ENCODE data around the gene CLMN. TPM values are rescaled to one million over a fixed set of nuclear protein-coding genes. Genes with fewer than 3 reads are reported as not detected.

The CLMN gene
- total and polyA plus RNA-seq, 2 of the 13 experiments (the other 11 are each of a cell fraction or from before 2014, with no cell fraction given), result 15.1 to 16.7 TPM

GRCh38 chr14:95307402-95308041, 12.2 kb downstream of the CLMN start (continued):
- TF ChIP-seq ATF6 (CRISPR knock-in tag; conservative IDR thresholded peaks at IDR 0.05) (no peak), ZBTB7A (CRISPR knock-in tag; IDR thresholded peaks at IDR 0.05) (no peak), DDIT3 (CRISPR knock-in tag; IDR thresholded peaks at IDR 0.05) (no peak), FOXC1 (CRISPR knock-in tag; IDR thresholded peaks at IDR 0.05; ENCODE audit: borderline replicate concordance) (no peak), HMGA1 (CRISPR knock-in tag; conservative IDR thresholded peaks at IDR 0.05) (no peak), NR2F2 (IDR thresholded peaks at IDR 0.05; ENCODE audit: borderline replicate concordance, low read depth) (no peak), ZNF317 (CRISPR knock-in tag; IDR thresholded peaks at IDR 0.05) (no peak), ZNF761 (CRISPR knock-in tag; conservative IDR thresholded peaks at IDR 0.05) (no peak), ZNF720 (CRISPR knock-in tag; IDR thresholded peaks at IDR 0.05) (no peak), TERF1 (CRISPR knock-in tag; IDR thresholded peaks at IDR 0.05) (0 out of 2 replicates have a peak, but pooled peaks have one; percentile 50), RFX3 (CRISPR knock-in tag; IDR thresholded peaks at IDR 0.05) (no peak), ZBTB20 (CRISPR knock-in tag; IDR thresholded peaks at IDR 0.05; ENCODE audit: borderline replicate concordance, low read depth) (no peak), ZNF572 (CRISPR knock-in tag; IDR thresholded peaks at IDR 0.05) (no peak), EZH2 (conservative IDR thresholded peaks at IDR 0.05; ENCODE audit: low read depth, low read length) (no peak), ZFP90 (CRISPR knock-in tag; IDR thresholded peaks at IDR 0.05; ENCODE audit: borderline replicate concordance) (no peak), SOX13 (IDR thresholded peaks at IDR 0.05) (no peak), SOX13 (CRISPR knock-in tag; conservative IDR thresholded peaks at IDR 0.05 in 1 of 2, IDR thresholded peaks at IDR 0.05 in 1 of 2) (peak in 1 of 2 experiments; percentile 39; a peak in 1 of 4 replicates), ZNF367 (CRISPR knock-in tag; IDR thresholded peaks at IDR 0.05; ENCODE audit: borderline replicate concordance) (no peak), MED1 (CRISPR knock-in tag; IDR thresholded peaks at IDR 0.05) (no peak), NR2F1 (CRISPR knock-in tag; IDR thresholded peaks at IDR 0.05) (0 out of 4 replicates have a peak, but pooled peaks of 1 of the 2 experiments have one; percentile 45), FOSL2 (CRISPR knock-in tag; IDR thresholded peaks at IDR 0.05) (peak; percentile 40; the same call in 1 of the 2 replicates)

Measured in HepG2 (cell line).